RWPE1 (cell line): Measurements from ENCODE around the gene MARK3.

Source experiments
- CTCF ChIA-PET: fragments of 350-600 bp; sonication (Branson Sonifier 250); formaldehyde crosslinking; extraction: SDS; loops from one replicate; lab custom pipeline; 2021; lab: Yijun Ruan, JAX
- POLR2A ChIA-PET: fragments of 400-600 bp; formaldehyde crosslinking; extraction: SDS; loops from one replicate; lab custom pipeline; 2020; ENCODE audit warnings: antibody characterized with exemption; ENCODE audit not compliant: low non-redundant PET; lab: Yijun Ruan, JAX
- DNase-seq: peaks from one replicate; pipeline ENCODE4 v3.0.0; 2012; ENCODE audit warnings: low spot score
- H3K27ac ChIP-seq: fragments of 450-650 bp; 2 replicates; pipeline ENCODE4 v1.5.1; 2017
- TF ChIP-seq, protein P1 (sequence below): fragments of 450-650 bp; conservative IDR thresholded peaks from 2 replicates; pipeline ENCODE4 v1.5.1; 2017; ENCODE audit warnings: low read depth, mild to moderate bottlenecking

MARK3 gene

DNA sequence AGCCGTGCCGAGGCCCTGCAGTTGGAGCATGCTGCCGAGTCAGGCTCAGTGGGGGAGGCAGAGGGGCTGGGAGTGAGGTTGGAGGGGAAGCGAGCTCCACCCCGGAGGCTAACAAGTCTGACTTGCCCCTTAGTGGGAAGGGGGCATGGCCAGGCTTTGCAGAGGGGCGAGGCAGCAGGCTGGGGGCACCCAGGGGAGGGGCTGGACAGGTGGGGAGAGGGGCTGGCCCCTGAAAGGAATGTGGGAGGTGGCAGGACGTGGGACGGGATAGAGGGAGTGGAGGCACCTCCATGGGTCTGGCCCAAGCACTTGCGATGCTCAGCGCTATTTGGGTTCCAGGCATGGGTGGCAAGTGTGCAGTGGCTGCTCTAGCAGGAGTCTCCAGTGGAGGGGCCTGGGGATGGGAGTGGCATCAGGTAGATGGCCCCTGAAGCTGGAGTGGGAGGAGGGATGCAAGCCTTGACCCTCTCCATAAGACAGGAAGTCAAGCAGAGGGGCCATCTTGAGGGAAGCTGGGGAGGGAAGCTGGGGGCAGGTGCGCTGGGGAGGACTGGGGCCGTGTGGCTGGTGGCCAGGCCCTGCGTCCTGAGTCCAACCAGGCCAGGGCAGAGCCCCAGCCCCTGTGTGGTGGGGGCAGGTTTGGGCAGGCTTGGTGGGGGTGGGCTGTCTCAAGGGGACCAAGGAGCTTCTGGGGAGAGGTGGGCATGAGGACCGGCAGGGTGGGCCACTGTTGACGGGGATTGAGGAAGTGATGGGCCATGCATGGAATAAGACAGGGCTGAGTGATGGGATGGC lies 146.4 kb downstream of the MARK3 start:
- no peak for DNase-seq
- ChIA-PET POLR2A (no interaction called here), CTCF (no interaction called here)
- H3K27ac ChIP-seq: peak overlapping the region; percentile 100
- TF ChIP-seq, protein P1, sequence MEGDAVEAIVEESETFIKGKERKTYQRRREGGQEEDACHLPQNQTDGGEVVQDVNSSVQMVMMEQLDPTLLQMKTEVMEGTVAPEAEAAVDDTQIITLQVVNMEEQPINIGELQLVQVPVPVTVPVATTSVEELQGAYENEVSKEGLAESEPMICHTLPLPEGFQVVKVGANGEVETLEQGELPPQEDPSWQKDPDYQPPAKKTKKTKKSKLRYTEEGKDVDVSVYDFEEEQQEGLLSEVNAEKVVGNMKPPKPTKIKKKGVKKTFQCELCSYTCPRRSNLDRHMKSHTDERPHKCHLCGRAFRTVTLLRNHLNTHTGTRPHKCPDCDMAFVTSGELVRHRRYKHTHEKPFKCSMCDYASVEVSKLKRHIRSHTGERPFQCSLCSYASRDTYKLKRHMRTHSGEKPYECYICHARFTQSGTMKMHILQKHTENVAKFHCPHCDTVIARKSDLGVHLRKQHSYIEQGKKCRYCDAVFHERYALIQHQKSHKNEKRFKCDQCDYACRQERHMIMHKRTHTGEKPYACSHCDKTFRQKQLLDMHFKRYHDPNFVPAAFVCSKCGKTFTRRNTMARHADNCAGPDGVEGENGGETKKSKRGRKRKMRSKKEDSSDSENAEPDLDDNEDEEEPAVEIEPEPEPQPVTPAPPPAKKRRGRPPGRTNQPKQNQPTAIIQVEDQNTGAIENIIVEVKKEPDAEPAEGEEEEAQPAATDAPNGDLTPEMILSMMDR: no peak

DNA sequence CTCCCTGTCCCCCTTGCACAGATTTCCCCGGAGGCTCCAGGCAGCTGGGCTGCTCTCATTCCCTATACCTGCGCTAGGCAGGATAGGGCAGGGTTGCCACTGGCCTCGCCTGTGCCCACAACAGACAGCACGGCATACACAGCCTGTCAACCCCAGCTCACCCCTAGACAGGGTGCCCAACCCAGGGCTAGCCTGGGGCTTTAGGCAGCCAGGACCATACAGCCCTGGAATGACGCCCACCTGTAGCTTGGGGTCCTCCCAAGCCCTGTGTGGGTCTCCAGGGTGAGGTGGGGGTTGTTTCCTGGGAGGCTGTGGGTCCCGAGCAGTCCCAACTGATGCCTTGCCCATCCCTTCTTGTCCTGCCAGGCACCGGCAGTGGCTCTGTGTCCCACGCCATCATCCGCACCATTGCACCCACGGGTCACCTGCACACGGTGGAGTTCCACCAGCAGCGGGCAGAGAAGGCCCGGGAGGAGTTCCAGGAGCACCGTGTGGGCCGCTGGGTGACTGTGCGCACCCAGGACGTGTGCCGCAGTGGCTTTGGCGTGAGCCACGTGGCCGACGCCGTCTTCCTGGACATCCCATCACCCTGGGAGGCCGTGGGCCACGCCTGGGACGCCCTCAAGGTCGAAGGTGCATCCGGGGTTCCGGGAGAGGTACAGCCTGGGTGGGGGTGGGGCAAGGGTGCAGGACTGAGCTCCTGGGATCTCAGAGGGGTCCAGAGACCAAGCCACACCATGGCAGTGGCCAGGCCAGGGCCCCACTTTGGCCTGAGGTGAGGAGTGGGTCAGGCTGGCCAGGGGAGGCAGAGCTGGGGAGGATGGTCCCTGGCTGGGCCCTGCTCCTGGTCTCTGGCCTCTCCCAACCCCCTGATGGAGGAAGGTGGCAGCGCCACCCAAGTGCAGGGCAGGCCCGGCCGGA lies 147.3 kb downstream of the MARK3 start:
- TF ChIP-seq, protein P1: no peak
- DNase-seq: no peak
- ChIA-PET POLR2A (no interaction called here), CTCF (no interaction called here)
- H3K27ac ChIP-seq: peak overlapping the region; percentile 100

DNA sequence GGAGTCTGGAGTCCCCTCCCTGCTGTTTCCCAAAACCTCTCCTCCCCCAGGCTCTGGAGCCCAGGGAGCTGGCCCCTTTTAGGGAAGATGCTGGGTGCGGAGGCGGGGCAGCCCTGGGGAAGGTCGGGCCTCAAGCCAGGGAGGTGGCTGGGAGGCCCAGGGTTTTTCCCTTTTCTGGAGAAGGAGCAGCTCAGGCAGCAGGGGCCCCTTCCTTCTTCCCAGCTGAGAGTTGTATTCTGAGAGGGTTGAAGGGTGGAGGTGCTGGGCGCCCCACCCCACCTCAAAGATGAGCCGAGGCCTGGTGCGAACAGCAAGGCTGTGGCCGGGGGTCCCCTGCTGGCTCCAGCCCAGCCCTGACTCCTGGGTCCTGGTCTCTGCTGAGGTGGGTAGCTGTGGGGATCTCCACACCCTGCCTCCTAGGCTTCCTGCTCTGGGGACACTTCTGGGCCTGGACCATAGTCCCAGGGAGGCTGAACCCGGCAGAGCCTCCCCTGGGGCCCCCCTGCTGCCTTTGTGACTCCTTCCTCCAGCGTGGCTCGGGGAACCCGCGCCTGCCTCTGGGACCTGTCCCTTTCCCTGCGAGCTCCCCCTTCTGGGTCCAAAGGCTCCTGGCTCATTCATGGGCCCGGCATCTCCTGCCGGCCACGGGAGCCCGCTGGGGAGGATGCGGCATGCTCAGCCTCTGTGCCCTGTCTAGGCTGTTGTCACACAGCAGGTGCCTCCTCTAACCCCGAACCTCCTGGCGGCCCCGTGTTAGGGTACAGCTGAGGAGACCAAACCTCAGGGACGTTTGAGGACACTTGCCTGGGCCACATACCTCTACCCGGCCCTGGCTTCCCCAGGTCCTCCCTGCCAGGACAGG lies 148.2 kb downstream of the MARK3 start:
- ChIA-PET CTCF (interaction anchor here (0.6 kb wide), 1 partner anchor 268 kb away, joined by 3 read pairs; no protein-coding TSS in a partner anchor), POLR2A (no interaction called here)
- TF ChIP-seq, protein P1: no peak

GRCh38 chr14:103533999-103534575 lies 148.9 kb downstream of the MARK3 start:
- TF ChIP-seq, protein P1: no peak
- POLR2A ChIA-PET: no interaction called here
- no peak for DNase-seq
- peak overlapping the region; percentile 100 for H3K27ac ChIP-seq
- CTCF ChIA-PET: interaction anchor here (0.6 to 0.9 kb wide), 2 partner anchors 14 to 267 kb away, joined by 3 read pairs; no protein-coding TSS in a partner anchor

More for the DNA sequence above, 148.2 kb downstream of the MARK3 start:
- peak overlapping the region; percentile 100 for H3K27ac ChIP-seq
- no peak for DNase-seq

DNA sequence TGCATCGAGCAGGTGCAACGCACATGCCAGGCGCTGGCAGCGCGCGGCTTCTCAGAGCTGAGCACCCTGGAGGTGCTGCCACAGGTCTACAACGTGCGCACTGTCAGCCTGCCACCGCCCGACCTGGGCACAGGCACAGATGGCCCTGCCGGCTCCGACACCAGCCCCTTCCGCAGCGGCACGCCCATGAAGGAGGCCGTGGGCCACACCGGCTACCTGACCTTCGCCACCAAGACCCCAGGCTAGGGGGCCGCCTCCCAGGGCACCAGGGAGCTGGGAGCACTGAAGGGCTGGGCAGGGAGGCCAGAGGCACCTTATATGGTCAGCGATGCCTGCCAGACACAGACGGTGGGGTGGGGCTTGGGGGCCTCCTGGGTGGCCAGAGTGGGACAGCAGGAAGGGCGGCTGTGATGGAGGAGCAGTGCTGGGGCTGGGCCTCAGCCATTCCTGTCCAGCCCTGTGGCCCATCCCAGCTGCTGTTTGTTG lies 149.4 kb downstream of the MARK3 start:
- TF ChIP-seq, protein P1: no peak
- DNase-seq: no peak
- H3K27ac ChIP-seq: peak overlapping the region; percentile 100
- POLR2A ChIA-PET: no interaction called here
- CTCF ChIA-PET: interaction anchor here (0.9 kb wide), 1 partner anchor 14 kb away, joined by 3 read pairs; no protein-coding TSS in a partner anchor
